Caco-2 (cell line): Measurements from ENCODE around the gene ZNF816. TPM values are rescaled to one million over a fixed set of nuclear protein-coding genes. Genes with fewer than 3 reads are reported as not detected.
A peak's percentile ranks its signal among the peaks of the same experiment; 100 is the strongest.

Experiments
- BruUV-seq: library from RNA; stranded (reverse); fragments of 400-500 nt; replicated peaks from 2 replicates; lab custom pipeline; 2021; lab: Mats Ljungman, UMichigan
- CTCF ChIA-PET: fragments of 300-600 bp; sonication (Branson Sonifier 250); formaldehyde crosslinking; loops from one replicate; lab custom pipeline; 2022; ENCODE audit warnings: antibody characterized with exemption; lab: Charles Lee
- POLR2A ChIA-PET: fragments of 300-600 bp; sonication (Branson Sonifier 250); formaldehyde crosslinking; loops from one replicate; lab custom pipeline; 2022; ENCODE audit warnings: antibody characterized with exemption; lab: Charles Lee
- DNase-seq, 2 experiments: peaks; one replicate each; pipeline versions ENCODE4 v3.0.0 to v3.0.0-alpha.2; 2020 to 2022
- H3K27me3 ChIP-seq: replicated peaks from 2 replicates; pipeline ENCODE4 v1.6.0; 2011; ENCODE audit warnings: low read length; ENCODE audit not compliant: control insufficient read depth, insufficient read depth
- H3K36me3 ChIP-seq: 2 replicates; pipeline ENCODE4 v1.5.1; 2011; ENCODE audit warnings: low read length; ENCODE audit not compliant: control insufficient read depth, insufficient read depth
- H3K4me1 ChIP-seq: fragments of 250-450 bp; sonication (Bioruptor Pico); 2 replicates; pipeline ENCODE4 v1.5.1; 2020; ENCODE audit warnings: mild to moderate bottlenecking
- H3K4me3 ChIP-seq: 2 replicates; pipeline ENCODE4 v1.5.1; 2011; ENCODE audit warnings: low read depth, mild to moderate bottlenecking, control low read depth, low read length
- H3K9me3 ChIP-seq: fragments of 250-450 bp; sonication (Bioruptor Pico); 2 replicates; pipeline ENCODE4 v1.5.1; 2020; ENCODE audit warnings: mild to moderate bottlenecking, moderate library complexity
- H3K27ac Mint-ChIP-seq: one replicate; pipeline ENCODE4 v1.8.0; 2022; ENCODE audit warnings: mixed read lengths; ENCODE audit not compliant: unreplicated experiment
- H3K27me3 Mint-ChIP-seq: one replicate; pipeline ENCODE4 v1.8.0; 2022; ENCODE audit warnings: mixed read lengths; ENCODE audit not compliant: insufficient read depth, unreplicated experiment
- H3K36me3 Mint-ChIP-seq: one replicate; pipeline ENCODE4 v1.8.0; 2022; ENCODE audit warnings: mild to moderate bottlenecking, mixed read lengths; ENCODE audit not compliant: insufficient read depth, unreplicated experiment
- H3K4me1 Mint-ChIP-seq: one replicate; pipeline ENCODE4 v1.8.0; 2022; ENCODE audit warnings: low read depth, mixed read lengths; ENCODE audit not compliant: unreplicated experiment
- H3K4me3 Mint-ChIP-seq: one replicate; pipeline ENCODE4 v1.8.0; 2022; ENCODE audit warnings: mild to moderate bottlenecking, moderate library complexity, mixed read lengths; ENCODE audit not compliant: unreplicated experiment
- H3K9me3 Mint-ChIP-seq: one replicate; pipeline ENCODE4 v1.8.0; 2022; ENCODE audit warnings: mixed read lengths; ENCODE audit not compliant: unreplicated experiment
- CTCF ChIP-seq, 2 experiments: fragments of 200-600 bp in 1 of 2; IDR thresholded peaks; 1 replicate in 1 of 2; 2 replicates in 1 of 2; pipeline versions ENCODE4 v1.5.1 to v1.8.0; 2011 to 2022; ENCODE audit warnings: antibody characterized with exemption in 1 of 2, control low read depth in 1 of 2, inconsistent platforms in 1 of 2, low read depth in 1 of 2, low read length in 1 of 2, mild to moderate bottlenecking in 1 of 2, moderate library complexity in 1 of 2; ENCODE audit not compliant: insufficient read depth in 1 of 2, severe bottlenecking in 1 of 2, unreplicated experiment in 1 of 2
- intact Hi-C: fragments of 100-400 bp; cut with micrococcal nuclease; formaldehyde crosslinking; loops from one replicate; pipeline ENCODE4 v1.10.0; 2022; ENCODE audit not compliant: unreplicated experiment
- total RNA-seq: library from RNA; stranded (reverse); gene quantifications from 2 replicates; pipeline ENCODE4 v1.2.3, GENCODE V29; 2022

ZNF816 gene
- total RNA-seq, 1 experiment from 2014 or later = 11.5 TPM

- no peak for TF ChIP-seq CTCF (IDR thresholded peaks at IDR 0.05; ENCODE audit: insufficient read depth in 1 of 2, low read depth in 1 of 2, low read length in 1 of 2, severe bottlenecking in 1 of 2, unreplicated experiment in 1 of 2)
- Histone ChIP-seq H3K36me3 (0 out of 2 replicates have a peak, but pooled peaks cover 1% of the 10 kb centered on the region), H3K4me1 (peaks cover 4% of the 10 kb centered on the region; the same call in 1 of the 2 replicates), H3K4me3 (peak overlapping the region; percentile 59), H3K27me3 (no peaks in the 10 kb centered on the region), H3K9me3 (no peaks in the 10 kb centered on the region)
- Mint-ChIP-seq H3K36me3 (peaks cover 53% of the 10 kb centered on the region), H3K27ac (peak overlapping the region; percentile 22), H3K4me1 (peaks cover 14% of the 10 kb centered on the region), H3K4me3 (peak overlapping the region; percentile 74), H3K27me3 (no peaks in the 10 kb centered on the region), H3K9me3 (no peaks in the 10 kb centered on the region)
- POLR2A ChIA-PET = no interaction called here
- BruUV-seq = no TSS peak
- CTCF ChIA-PET = no interaction called here
- DNase-seq = peak; percentile 29 to 61
- intact Hi-C loops = loop anchor here (2.0 kb wide), 1 partner anchor 27 kb away; the partner anchor contains the start of gene ZNF320
These were observed 38.7 kb downstream of the ZNF816 start for GRCh38 chr19:52923778-52924593.

GRCh38 chr19:52922841-52923777 lies 39.6 kb downstream of the ZNF816 start, which contains the start of gene ZNF888:
TSS of gene ZNF888 (minus strand) at chr19:52923428. CDS start at chr19:52917873, 5,555 bp downstream.
- POLR2A ChIA-PET = no interaction called here
- Mint-ChIP-seq H3K27me3 (no peaks in the 10 kb centered on the region), H3K36me3 (peaks cover 47% of the 10 kb centered on the region), H3K4me3 (peak within 1 kb of the TSS; percentile 74), H3K27ac (peak within 1 kb of the TSS; percentile 22), H3K9me3 (no peaks in the 10 kb centered on the region), H3K4me1 (peaks cover 14% of the 10 kb centered on the region)
- TSS peak; percentile 82 for BruUV-seq
- Histone ChIP-seq H3K27me3 (no peaks in the 10 kb centered on the region), H3K4me3 (peak within 1 kb of the TSS; percentile 59), H3K36me3 (0 out of 2 replicates have a peak, but pooled peaks cover 1% of the 10 kb centered on the region), H3K4me1 (peaks cover 4% of the 10 kb centered on the region; the same call in 1 of the 2 replicates), H3K9me3 (no peaks in the 10 kb centered on the region)
- TF ChIP-seq CTCF (IDR thresholded peaks at IDR 0.05; ENCODE audit: insufficient read depth in 1 of 2, low read depth in 1 of 2, low read length in 1 of 2, severe bottlenecking in 1 of 2, unreplicated experiment in 1 of 2) = no peak
- peak; percentile 89 to 91 for DNase-seq
- intact Hi-C loops = loop anchor here (2.0 kb wide), 1 partner anchor 26 kb away; the partner anchor contains the start of gene ZNF320
- CTCF ChIA-PET = no interaction called here

- ChIA-PET POLR2A (no interaction called here), CTCF (no interaction called here)
- intact Hi-C loops = no loop called here
- TSS peak; percentile 2 for BruUV-seq
- Histone ChIP-seq H3K9me3 (peaks cover 3% of the 10 kb centered on the region; the same call in 1 of the 2 replicates), H3K4me1 (0 out of 2 replicates have a peak, but pooled peaks cover 4% of the 10 kb centered on the region), H3K27me3 (no peaks in the 10 kb centered on the region), H3K36me3 (peaks cover 4% of the 10 kb centered on the region), H3K4me3 (no peak overlapping the region)
- Mint-ChIP-seq H3K4me1 (peaks cover 12% of the 10 kb centered on the region), H3K27me3 (no peaks in the 10 kb centered on the region), H3K9me3 (peaks cover 10% of the 10 kb centered on the region), H3K27ac (peak overlapping the region; percentile 22), H3K36me3 (peaks cover 43% of the 10 kb centered on the region), H3K4me3 (no peak overlapping the region)
- no peak for DNase-seq
- no peak for TF ChIP-seq CTCF (IDR thresholded peaks at IDR 0.05; ENCODE audit: insufficient read depth in 1 of 2, low read depth in 1 of 2, low read length in 1 of 2, severe bottlenecking in 1 of 2, unreplicated experiment in 1 of 2)
These were observed 45.1 kb downstream of the ZNF816 start for GRCh38 chr19:52917531-52917930.
